T-cell (primary cell): ENCODE measurements around the gene UBE2V1. TPM values are rescaled to one million over a fixed set of nuclear protein-coding genes. Genes with fewer than 3 reads are reported as not detected.

Source experiments
- ATAC-seq, 4 experiments: fragments of 200-7000 bp in 3 of 4; fragments of 150-1000 bp in 1 of 4; cut with Tn5 transposase; replicated peaks in 1 of 4; 1 replicate in 3 of 4; 2 replicates in 1 of 4; pipeline ENCODE4 v1.10.0; 2021; ENCODE audit warnings: moderate library complexity in 3 of 4, mild to moderate bottlenecking in 2 of 4, moderate number of reproducible peaks in 1 of 4
- CTCF ChIA-PET, 2 donors: fragments of 300-600 bp; sonication (Branson Sonifier 250); formaldehyde crosslinking; loops; one replicate each; lab custom pipeline; 2022; ENCODE audit warnings: antibody characterized with exemption in 2 of 2; lab: Charles Lee
- POLR2A ChIA-PET, 2 donors: fragments of 300-600 bp; sonication (Branson Sonifier 250); formaldehyde crosslinking; loops; one replicate each; lab custom pipeline; 2022; ENCODE audit warnings: antibody characterized with exemption in 2 of 2; lab: Charles Lee
- DNase-seq, 35 experiments: peaks; one replicate each; pipeline versions ENCODE4 v3.0.0 to v3.0.0-alpha.2; 2013 to 2023
- H3K27ac ChIP-seq: one replicate; pipeline ENCODE4 v1.5.1; 2013; ENCODE audit warnings: low read length
- H3K27me3 ChIP-seq, 2 experiments: replicated peaks in 1 of 2; 1 replicate in 1 of 2; 2 replicates in 1 of 2; pipeline versions ENCODE4 v1.6.1 to v1.7.0; 2013; ENCODE audit warnings: low read length in 1 of 2, mixed read lengths in 1 of 2; ENCODE audit not compliant: control insufficient read depth in 2 of 2, insufficient read depth in 2 of 2; ENCODE audit errors: extremely low read depth in 1 of 2
- H3K36me3 ChIP-seq, 2 donors: 1 replicate in 1 of 2; 2 replicates in 1 of 2; pipeline versions ENCODE4 v1.6.1 to v1.7.0; 2013; ENCODE audit warnings: low read length in 1 of 2; ENCODE audit not compliant: control insufficient read depth in 2 of 2, insufficient read depth in 1 of 2; ENCODE audit errors: extremely low read depth in 1 of 2
- H3K4me1 ChIP-seq, 2 experiments: 1 replicate in 1 of 2; 2 replicates in 1 of 2; pipeline versions ENCODE4 v1.6.1 to v1.7.0; 2013; ENCODE audit warnings: low read length in 2 of 2, mixed read lengths in 1 of 2; ENCODE audit not compliant: insufficient read depth in 2 of 2, control insufficient read depth in 1 of 2; ENCODE audit errors: extremely low read depth in 1 of 2
- H3K4me3 ChIP-seq, 2 donors: 1 replicate in 1 of 2; 2 replicates in 1 of 2; pipeline versions ENCODE4 v1.5.1 to v1.7.0; 2013; ENCODE audit warnings: mild to moderate bottlenecking in 2 of 2, low read length in 1 of 2, moderate library complexity in 1 of 2; ENCODE audit not compliant: control insufficient read depth in 1 of 2; ENCODE audit errors: extremely low read depth in 1 of 2
- H3K9me3 ChIP-seq: 2 replicates; pipeline ENCODE4 v1.7.0; 2013
- H3K27ac Mint-ChIP-seq, 2 donors: one replicate each; pipeline ENCODE4 v1.8.0; 2020 to 2021; ENCODE audit warnings: mild to moderate bottlenecking in 2 of 2, mixed read lengths in 2 of 2
- H3K27me3 Mint-ChIP-seq, 2 donors: one replicate each; pipeline ENCODE4 v1.8.0; 2021 to 2022; ENCODE audit warnings: mixed read lengths in 2 of 2
- H3K36me3 Mint-ChIP-seq: one replicate; pipeline ENCODE4 v1.8.0; 2021; ENCODE audit warnings: mixed read lengths
- H3K4me1 Mint-ChIP-seq, 3 donors: one replicate each; pipeline ENCODE4 v1.8.0; 2020 to 2022; ENCODE audit warnings: mixed read lengths in 3 of 3, mild to moderate bottlenecking in 1 of 3
- H3K4me3 Mint-ChIP-seq, 3 donors: one replicate each; pipeline ENCODE4 v1.8.0; 2020 to 2022; ENCODE audit warnings: mild to moderate bottlenecking in 3 of 3, mixed read lengths in 3 of 3, moderate library complexity in 3 of 3
- H3K9me3 Mint-ChIP-seq, 3 donors: one replicate each; pipeline ENCODE4 v1.8.0; 2020 to 2022; ENCODE audit warnings: mixed read lengths in 3 of 3
- WGBS: methylation state at CpG from one replicate; pipeline ENCODE4 v1.1.5; 2013; ENCODE audit warnings: missing lambda C conversion rate; ENCODE audit not compliant: insufficient coverage; 5-methylcytosine and 5-hydroxymethylcytosine counted together
- total RNA-seq, 35 experiments: library from RNA in 6 of 35; stranded (reverse) in 6 of 35; fragments of 120-200 nt in 1 of 35; gene quantifications; one replicate each; pipeline versions ENCODE4 v1.2.1 to v1.2.4 and lab custom pipeline; 2013 to 2026

Gene UBE2V1
- total RNA-seq, 5 donors from 2014 or later (not counting 1 experiment from before 2014, with no cell fraction given) = 107 to 194 (median 116) TPM

DNA sequence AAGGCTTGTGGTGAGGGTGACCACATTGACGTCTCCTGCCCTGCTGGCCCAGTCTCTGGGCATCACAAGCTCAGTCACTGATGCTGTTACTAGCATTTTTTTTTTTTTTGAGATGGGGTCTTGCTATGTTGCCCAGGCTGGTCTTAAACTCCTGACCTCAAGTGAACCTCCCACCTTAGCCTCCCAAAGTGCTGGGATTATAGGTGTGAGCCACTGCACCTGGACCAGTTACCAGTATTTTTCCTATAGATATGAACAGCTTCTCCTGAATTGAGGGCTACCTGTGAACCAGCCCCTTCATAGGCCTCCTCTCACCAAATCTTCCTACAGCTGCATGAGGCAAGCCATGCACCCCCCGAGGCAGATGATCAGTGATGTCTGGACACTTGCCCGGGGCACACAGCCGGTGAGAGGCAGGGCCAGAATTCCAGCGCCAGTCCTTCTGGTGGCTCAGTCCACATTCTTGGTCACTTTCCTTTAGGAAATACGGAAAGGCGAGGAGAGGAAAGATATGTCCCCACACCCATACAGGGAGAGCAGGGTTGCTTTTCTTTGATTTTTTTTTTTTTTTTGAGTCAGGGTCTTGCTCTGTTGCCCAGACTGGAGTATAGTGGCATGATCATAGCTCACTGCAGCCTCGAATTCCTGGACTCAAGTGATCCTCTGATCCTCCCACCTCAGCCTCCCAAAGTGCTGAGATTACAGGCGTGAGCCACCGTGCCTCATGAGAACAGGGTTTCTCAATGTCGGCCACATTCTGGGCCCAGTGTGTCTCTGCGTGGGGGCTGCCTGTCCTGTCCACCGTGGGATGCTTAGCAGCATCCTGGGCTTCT lies 50.7 kb downstream of the UBE2V1 start:
- ATAC-seq (no peak), DNase-seq (no peak)
- WGBS = 79% methylated on average over 7 of the region's 13 CpGs
- CTCF ChIA-PET = no interaction called here
- Mint-ChIP-seq H3K27ac (no peak overlapping the region), H3K9me3 (no peaks in the 10 kb centered on the region), H3K36me3 (no peaks in the 10 kb centered on the region), H3K4me1 (no peaks in the 10 kb centered on the region), H3K27me3 (no peaks in the 10 kb centered on the region), H3K4me3 (no peak overlapping the region)
- Histone ChIP-seq H3K27me3 (peaks cover 0 to 26% of the 10 kb centered on the region in 2 experiments), H3K4me1 (no peaks in the 10 kb centered on the region), H3K36me3 (no peaks in the 10 kb centered on the region), H3K4me3 (no peak overlapping the region), H3K27ac (no peak overlapping the region), H3K9me3 (no peaks in the 10 kb centered on the region)
- POLR2A ChIA-PET = interaction anchor here in 1 of 2 donors (0.6 kb wide), 1 partner anchor 65 kb away, joined by 14 read pairs; no protein-coding TSS in a partner anchor

DNA sequence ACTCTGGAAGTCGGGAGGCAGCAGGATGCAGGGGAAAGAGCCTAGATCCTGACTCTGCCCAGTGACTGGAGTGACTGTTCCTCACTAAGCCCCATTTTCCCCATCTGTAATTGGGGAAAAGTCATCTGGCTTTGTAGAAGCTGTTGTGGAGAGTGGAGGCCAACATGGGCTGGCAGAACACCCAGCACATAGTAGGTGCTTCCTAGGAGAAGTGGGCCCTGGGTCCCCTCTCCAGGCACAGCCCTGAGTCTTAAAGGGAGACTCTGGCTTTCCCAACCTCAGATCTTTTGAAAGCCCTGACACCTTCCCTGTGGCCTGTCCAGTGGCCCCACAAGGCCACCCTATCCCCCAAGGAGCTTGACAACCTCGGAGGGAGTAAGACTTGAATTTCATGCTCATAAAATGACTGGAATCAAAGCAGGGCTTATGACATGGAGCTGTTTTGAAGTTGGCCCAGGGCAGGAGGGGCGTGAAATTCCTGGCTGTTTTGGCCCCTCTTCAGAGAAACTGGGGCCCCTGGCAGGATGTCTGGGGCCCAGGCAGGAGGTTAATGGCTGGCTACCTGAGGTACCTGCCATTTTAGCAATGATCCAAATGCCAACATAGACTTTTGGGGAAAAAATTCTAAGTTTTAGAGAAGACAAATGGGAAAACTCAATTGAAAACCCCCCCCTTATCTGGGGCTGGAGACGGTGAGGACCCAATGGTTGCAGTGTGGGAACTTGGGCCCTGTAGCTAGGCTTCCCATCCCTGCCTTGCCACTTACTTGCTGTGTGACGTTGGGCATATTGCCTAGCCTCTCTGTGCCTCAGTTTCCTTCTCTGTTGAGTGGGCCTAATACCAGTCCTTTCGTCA lies 51.6 kb downstream of the UBE2V1 start:
- H3K27me3 ChIP-seq = peaks cover 0 to 32% of the 10 kb centered on the region in 2 experiments
- ChIA-PET CTCF (no interaction called here), POLR2A (no interaction called here)
- Mint-ChIP-seq H3K9me3 (no peaks in the 10 kb centered on the region), H3K27ac (no peak overlapping the region), H3K4me3 (no peak overlapping the region), H3K27me3 (no peaks in the 10 kb centered on the region), H3K36me3 (no peaks in the 10 kb centered on the region), H3K4me1 (no peaks in the 10 kb centered on the region)
- 65% methylated on average over 2 of the region's 6 CpGs for WGBS
- DNase-seq = no peak
- H3K9me3 ChIP-seq = no peaks in the 10 kb centered on the region
- ATAC-seq = no peak
- H3K4me1 ChIP-seq = no peaks in the 10 kb centered on the region
- no peak overlapping the region for H3K4me3 ChIP-seq
- no peak overlapping the region for H3K27ac ChIP-seq
- H3K36me3 ChIP-seq = no peaks in the 10 kb centered on the region

DNA sequence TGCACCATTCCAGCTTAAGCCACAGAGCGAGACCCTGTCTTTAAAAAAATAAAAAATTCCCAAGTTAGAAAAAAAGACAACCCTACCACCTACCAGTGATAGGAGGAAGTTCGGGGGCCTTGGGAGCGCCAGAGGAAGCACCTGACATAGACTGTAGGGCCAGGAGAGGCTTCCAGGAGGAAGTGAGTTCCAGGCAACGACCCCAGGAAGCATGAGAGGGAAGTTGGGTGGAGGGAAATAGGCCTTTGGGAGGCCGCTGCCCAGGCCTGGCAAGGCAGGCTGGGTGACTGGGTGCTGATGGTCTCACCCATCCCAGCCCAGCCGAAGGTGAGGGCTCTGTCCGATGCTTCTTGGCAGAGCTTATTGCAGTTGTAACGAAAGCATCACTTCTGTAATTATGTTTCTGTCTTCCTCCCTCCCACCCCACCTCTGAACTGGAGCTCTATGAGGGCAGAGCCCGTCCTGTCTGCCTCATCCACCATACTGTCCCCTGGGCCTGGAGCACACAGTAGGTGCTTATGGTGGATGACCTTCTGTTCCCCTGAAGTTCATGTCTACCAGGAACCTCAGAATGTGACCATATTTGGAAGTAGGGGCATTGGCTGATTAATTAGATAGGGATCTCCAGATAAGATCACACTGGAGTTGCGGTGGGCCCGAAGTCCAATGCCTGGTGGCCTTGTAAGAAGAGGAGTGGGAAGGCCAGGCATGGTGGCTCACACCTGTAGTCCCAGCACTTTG lies 54.1 kb downstream of the UBE2V1 start:
- DNase-seq = no peak
- H3K9me3 ChIP-seq = no peaks in the 10 kb centered on the region
- H3K36me3 ChIP-seq = no peaks in the 10 kb centered on the region
- peaks cover 0 to 27% of the 10 kb centered on the region in 2 experiments for H3K27me3 ChIP-seq
- Mint-ChIP-seq H3K4me3 (no peak overlapping the region), H3K27me3 (peaks cover 0 to 9% of the 10 kb centered on the region in 2 donors), H3K4me1 (no peaks in the 10 kb centered on the region), H3K9me3 (no peaks in the 10 kb centered on the region), H3K36me3 (no peaks in the 10 kb centered on the region), H3K27ac (no peak overlapping the region)
- ChIA-PET POLR2A (no interaction called here), CTCF (no interaction called here)
- no peaks in the 10 kb centered on the region for H3K4me1 ChIP-seq
- no peak overlapping the region for H3K4me3 ChIP-seq
- 88% methylated on average over 6 of the region's 11 CpGs for WGBS
- no peak for ATAC-seq
- H3K27ac ChIP-seq = no peak overlapping the region

DNA sequence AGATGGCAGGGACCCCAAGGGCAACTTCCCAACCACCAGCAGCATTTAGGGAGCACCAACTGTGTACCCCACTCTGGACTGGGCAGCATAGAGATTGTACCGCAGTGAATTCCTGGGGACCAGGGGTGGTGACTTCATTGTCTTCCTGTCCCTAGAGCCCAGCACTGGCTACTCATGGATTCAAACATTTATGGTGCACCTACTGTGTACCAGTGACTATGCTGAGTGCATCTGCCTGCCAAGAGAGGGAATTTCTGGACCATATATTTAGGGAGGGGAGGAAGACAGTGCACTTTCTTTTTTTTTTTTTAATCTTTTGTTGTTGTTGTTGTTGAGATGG lies 55.3 kb downstream of the UBE2V1 start:
- H3K4me3 Mint-ChIP-seq = no peak overlapping the region
- no peaks in the 10 kb centered on the region for H3K36me3 ChIP-seq
- H3K36me3 Mint-ChIP-seq = no peaks in the 10 kb centered on the region
- no peak overlapping the region for H3K27ac ChIP-seq
- WGBS = 100% methylated on average over 1 of the region's 1 CpG
- peaks cover 0 to 11% of the 10 kb centered on the region in 2 donors for H3K27me3 Mint-ChIP-seq
- ChIA-PET POLR2A (no interaction called here), CTCF (no interaction called here)
- peaks cover 0 to 35% of the 10 kb centered on the region in 2 experiments for H3K27me3 ChIP-seq
- H3K9me3 Mint-ChIP-seq = no peaks in the 10 kb centered on the region
- no peaks in the 10 kb centered on the region for H3K4me1 Mint-ChIP-seq
- ATAC-seq (no peak), DNase-seq (no peak)
- no peaks in the 10 kb centered on the region for H3K9me3 ChIP-seq
- no peak overlapping the region for H3K4me3 ChIP-seq
- H3K4me1 ChIP-seq = no peaks in the 10 kb centered on the region
- H3K27ac Mint-ChIP-seq = no peak overlapping the region

DNA sequence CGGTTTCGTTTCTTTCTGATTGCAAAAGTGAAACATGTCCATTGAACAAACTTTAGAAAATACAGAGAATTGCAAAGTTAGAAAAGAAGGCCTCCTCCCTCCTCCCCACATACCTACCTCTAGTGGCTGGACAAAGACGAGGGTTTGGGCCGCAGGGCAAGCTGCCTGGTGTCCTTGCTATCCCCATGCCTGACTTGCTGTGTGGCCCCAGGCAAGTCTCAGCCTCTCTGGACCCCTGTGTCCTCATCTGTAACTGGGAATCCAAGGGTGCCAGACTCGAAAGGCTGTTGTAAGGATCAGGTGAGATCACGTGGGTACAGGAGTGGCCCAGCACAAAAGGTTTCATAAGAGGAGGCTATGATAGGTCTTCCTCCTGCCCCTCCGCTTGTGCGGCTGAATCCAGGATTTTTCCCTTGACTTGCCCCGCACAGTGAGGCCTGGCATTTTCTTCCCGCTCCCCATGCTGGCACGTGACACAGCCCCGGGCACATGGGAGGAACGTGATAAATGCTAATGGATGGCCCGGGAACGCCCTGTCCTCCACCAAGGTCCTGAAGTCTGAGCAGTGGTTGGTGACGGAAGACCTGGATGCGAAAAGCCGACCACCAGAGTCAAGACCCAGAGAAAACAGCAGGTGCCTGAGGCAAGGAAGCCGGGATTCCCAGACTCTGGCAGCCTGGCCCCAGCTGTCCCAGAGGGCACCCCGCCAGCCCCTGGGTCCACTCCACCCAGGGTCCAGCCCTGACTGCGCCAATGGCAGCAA lies 55.8 kb downstream of the UBE2V1 start:
- Histone ChIP-seq H3K9me3 (no peaks in the 10 kb centered on the region), H3K36me3 (no peaks in the 10 kb centered on the region), H3K27me3 (peaks cover 0 to 35% of the 10 kb centered on the region in 2 experiments), H3K4me1 (no peaks in the 10 kb centered on the region), H3K4me3 (no peak overlapping the region), H3K27ac (no peak overlapping the region)
- Mint-ChIP-seq H3K4me3 (no peak overlapping the region), H3K9me3 (no peaks in the 10 kb centered on the region), H3K27ac (no peak overlapping the region), H3K36me3 (no peaks in the 10 kb centered on the region), H3K27me3 (peaks cover 0 to 11% of the 10 kb centered on the region in 2 donors), H3K4me1 (no peaks in the 10 kb centered on the region)
- POLR2A ChIA-PET = no interaction called here
- CTCF ChIA-PET = no interaction called here
- ATAC-seq = no peak
- no peak for DNase-seq
- WGBS = 89% methylated on average over 17 of the region's 21 CpGs
